ENCODE results near the gene JARID2. TPM values are rescaled to one million over a fixed set of nuclear protein-coding genes. Genes with fewer than 3 reads are reported as not detected.

Gene JARID2
- polyA plus RNA-seq, 4 donors = 19.5 to 30.3 (median 28.8) TPM

DNA sequence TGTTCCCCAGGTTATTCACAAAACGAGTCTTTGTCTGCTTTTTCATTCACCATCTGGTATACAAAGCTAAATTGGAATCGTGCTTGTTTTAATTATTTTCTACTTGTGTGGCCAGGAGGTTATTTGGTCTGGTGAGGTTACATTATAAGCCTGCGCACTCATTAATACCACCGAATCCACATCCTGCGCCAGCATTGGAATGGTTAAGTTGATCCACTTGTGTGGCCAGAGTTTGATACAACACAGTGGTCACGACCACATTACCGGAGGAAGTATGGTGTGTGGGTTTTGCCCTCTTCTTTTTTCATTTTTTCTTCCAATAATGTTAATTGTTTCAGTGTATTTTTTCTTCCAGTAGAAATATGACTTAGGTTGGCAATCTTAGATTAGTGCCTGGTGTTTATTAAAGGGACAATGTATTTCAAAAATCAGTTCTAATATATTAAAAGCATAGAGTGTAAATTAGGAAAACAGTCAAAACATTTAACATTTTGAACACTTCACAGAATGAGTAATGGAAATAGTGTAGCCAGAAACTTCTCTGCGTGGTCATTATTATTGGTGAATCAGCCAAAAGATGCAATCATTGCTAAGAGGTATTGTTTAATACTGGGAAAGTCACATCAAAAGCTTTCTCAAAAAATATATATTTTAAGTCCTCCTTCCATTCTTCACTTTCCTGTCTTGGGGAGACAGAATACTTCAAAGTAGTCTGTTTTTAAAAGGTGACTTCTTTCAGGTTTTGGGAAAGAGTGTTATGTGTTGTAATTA lies 84.5 kb downstream of the JARID2 start:
- no peak for DNase-seq (ENCODE audit: low read depth in 4 of 4, low spot score in 3 of 4)

GRCh38 chr6:15331143-15331542 lies 85.3 kb downstream of the JARID2 start:
- DNase-seq (ENCODE audit: low read depth in 4 of 4, low spot score in 3 of 4) = no peak

GRCh38 chr6:15331629-15332251 lies 85.9 kb downstream of the JARID2 start:
- no peak for DNase-seq (ENCODE audit: low read depth in 4 of 4, low spot score in 3 of 4)

DNA sequence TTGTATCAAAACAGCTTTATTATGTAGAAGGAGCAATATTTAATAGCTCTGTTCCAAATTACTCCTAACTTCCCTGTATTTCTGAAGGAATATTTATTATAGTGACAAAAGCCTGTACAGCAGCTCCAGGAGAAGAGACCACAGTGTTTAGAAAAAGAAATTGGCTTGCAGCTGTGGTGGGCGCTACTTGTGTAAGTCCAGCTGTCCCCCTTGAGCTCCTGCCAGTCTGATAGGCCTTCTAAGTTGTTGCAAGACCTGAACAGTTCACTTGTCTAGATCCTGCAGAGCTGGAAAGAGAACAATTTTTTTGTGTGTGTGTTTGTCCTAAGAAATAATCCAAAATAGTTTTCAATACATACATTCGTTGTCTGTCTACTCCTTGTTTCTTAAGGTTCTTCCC lies 86.6 kb downstream of the JARID2 start:
- no peak for DNase-seq (ENCODE audit: low read depth in 4 of 4, low spot score in 3 of 4)

GRCh38 chr6:15335385-15335784 lies 89.5 kb downstream of the JARID2 start:
- no peak for DNase-seq (ENCODE audit: low read depth in 4 of 4, low spot score in 3 of 4)

- no peak for DNase-seq (ENCODE audit: low read depth in 4 of 4, low spot score in 3 of 4)
These were observed 90.0 kb downstream of the JARID2 start for GRCh38 chr6:15335916-15336315.

DNA sequence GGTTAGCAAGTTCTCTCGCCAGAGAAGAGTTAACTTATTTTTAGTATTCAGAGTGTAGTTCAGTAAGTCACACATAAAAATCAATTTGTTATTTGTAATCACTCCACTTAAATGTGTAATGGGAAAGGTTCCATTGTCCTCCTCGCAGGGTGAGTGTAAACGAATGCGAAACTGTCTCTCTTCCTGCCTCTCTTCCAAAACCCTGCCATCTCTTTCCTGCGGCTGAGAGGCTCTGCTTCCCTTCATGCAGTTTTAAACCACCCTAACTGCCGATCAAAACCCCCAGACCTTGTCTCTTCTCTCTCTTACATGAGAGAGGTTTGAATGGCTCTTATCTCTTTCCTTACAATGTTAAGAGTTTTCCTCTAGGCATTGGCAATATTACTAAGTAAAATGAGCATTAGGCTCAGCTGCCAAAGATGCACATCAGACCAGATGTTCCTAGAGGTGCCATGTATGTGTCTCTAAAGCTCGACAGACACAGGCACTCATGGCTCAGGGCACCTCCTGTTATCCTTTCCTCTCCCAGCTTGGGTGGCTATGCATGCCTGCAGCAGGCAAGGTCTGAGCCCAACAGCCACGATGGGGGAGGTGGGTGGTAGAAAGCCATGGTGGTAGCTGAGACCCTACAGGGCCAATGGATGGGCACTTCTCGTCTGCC lies 91.2 kb downstream of the JARID2 start:
- DNase-seq (ENCODE audit: low read depth in 4 of 4, low spot score in 3 of 4) = no peak

DNA sequence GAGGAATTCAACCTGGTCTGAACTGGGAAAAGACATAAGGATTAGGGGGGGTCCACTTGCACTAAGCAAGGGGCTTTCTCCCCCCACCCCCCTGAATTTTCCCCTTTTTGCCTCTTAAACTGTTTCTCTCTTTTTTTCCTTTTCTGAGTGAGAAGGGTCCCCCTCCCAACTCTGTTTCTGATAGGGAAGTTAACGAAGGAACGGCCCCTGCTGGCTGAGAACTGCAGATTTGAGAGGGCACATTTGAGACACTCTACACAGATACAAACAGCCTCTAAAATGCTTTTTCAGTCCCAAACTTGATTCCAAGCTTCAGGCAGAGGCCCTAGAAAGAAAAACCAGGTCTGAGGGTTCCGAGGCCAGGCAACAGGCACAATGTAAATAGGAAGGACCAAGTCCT lies 91.7 kb downstream of the JARID2 start:
- DNase-seq (ENCODE audit: low read depth in 4 of 4, low spot score in 3 of 4) = no peak

GRCh38 chr6:15338476-15338875 lies 92.6 kb downstream of the JARID2 start:
- DNase-seq (ENCODE audit: low read depth in 4 of 4, low spot score in 3 of 4) = no peak

DNA sequence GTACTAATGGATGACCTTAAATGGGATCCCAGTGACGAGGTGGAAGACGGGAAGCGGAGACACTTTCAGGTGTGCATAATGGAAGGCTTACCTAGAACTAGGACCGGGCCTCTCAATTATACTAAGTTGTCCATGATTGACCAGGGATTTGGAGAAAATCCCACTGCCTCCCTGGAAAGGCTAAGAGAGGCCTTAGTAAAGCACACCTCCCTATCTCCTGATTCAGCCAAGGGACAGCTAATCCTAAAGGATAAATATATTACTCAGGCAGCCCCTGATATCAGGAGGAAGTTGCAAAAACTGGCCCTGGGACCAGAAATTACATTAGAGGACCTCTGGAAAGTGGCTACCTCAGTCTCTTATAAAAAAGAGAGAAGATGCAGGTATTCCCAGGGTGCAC lies 93.2 kb downstream of the JARID2 start:
- no peak for DNase-seq (ENCODE audit: low read depth in 4 of 4, low spot score in 3 of 4)

GRCh38 chr6:15340105-15340601 lies 94.3 kb downstream of the JARID2 start:
- no peak for DNase-seq (ENCODE audit: low read depth in 4 of 4, low spot score in 3 of 4)

GRCh38 chr6:15340775-15341174 lies 94.9 kb downstream of the JARID2 start:
- DNase-seq (ENCODE audit: low read depth in 4 of 4, low spot score in 3 of 4) = no peak

GRCh38 chr6:15341311-15342001 lies 95.6 kb downstream of the JARID2 start:
- DNase-seq (ENCODE audit: low read depth in 4 of 4, low spot score in 3 of 4) = no peak

GRCh38 chr6:15342114-15342513 lies 96.2 kb downstream of the JARID2 start:
- DNase-seq (ENCODE audit: low read depth in 4 of 4, low spot score in 3 of 4) = no peak

- DNase-seq (ENCODE audit: low read depth in 4 of 4, low spot score in 3 of 4) = no peak
These were observed 97.8 kb downstream of the JARID2 start for GRCh38 chr6:15343490-15344191.

GRCh38 chr6:15344192-15344519 lies 98.3 kb downstream of the JARID2 start:
- no peak for DNase-seq (ENCODE audit: low read depth in 4 of 4, low spot score in 3 of 4)

- no peak for DNase-seq (ENCODE audit: low read depth in 4 of 4, low spot score in 3 of 4)
These were observed 99.0 kb downstream of the JARID2 start for GRCh38 chr6:15344831-15345230.

- no peak for DNase-seq (ENCODE audit: low read depth in 4 of 4, low spot score in 3 of 4)
These were observed 100.4 kb downstream of the JARID2 start for GRCh38 chr6:15346315-15346714.

- no peak for DNase-seq (ENCODE audit: low read depth in 4 of 4, low spot score in 3 of 4)
These were observed 102.7 kb downstream of the JARID2 start for GRCh38 chr6:15348528-15348927.

GRCh38 chr6:15349379-15349778 lies 103.5 kb downstream of the JARID2 start:
- DNase-seq (ENCODE audit: low read depth in 4 of 4, low spot score in 3 of 4) = no peak

Data from left renal pelvis (tissue), 4 donors.